Measurements from ENCODE around the gene BTC. TPM values are rescaled to one million over a fixed set of nuclear protein-coding genes. Genes with fewer than 3 reads are reported as not detected.
"Not testable (repeated sequence)": the region's sequence is repeated elsewhere in the genome, so short reads cannot be mapped to it uniquely, and the experiment has no call there.

BTC gene
- total and polyA plus RNA-seq, 8 donors: 1.2 to 64.8 (median 6.7) TPM

- H3K27ac ChIP-seq: peak overlapping the region in 1 of 5 donors; percentile 25
- 61 to 78% (median 67%) methylated on average over 1 of the region's 1 CpG for WGBS, 5 donors
- TF ChIP-seq EP300 (IDR thresholded peaks at IDR 0.05) (no peak), CTCF (IDR thresholded peaks at IDR 0.05) (no peak), POLR2AphosphoS5 (IDR thresholded peaks at IDR 0.05) (no peak), POLR2A (IDR thresholded peaks at IDR 0.05) (no peak)
These were observed 79.7 kb downstream of the BTC start for GRCh38 chr4:74714611-74715130.

GRCh38 chr4:74708135-74708534, 86.2 kb downstream of the BTC start:
- H3K9me3 ChIP-seq: peaks cover 0 to 12% (median 8%) of the 10 kb centered on the region in 4 donors
- 84 to 92% (median 89%) methylated on average over 3 of the region's 3 CpGs for WGBS, 5 donors
- intact Hi-C loops (cut with DNase I; ENCODE audit: low total_unique reads); DNase-seq; H3K4me3 ChIP-seq; H3K36me3 ChIP-seq; H3K27me3 ChIP-seq; H3K4me1 ChIP-seq; H3K27ac ChIP-seq: not testable (repeated sequence)

More at GRCh38 chr4:74714611-74715130, 79.7 kb downstream of the BTC start:
- Histone ChIP-seq H3K9me3 (peaks cover 0 to 12% (median 8%) of the 10 kb centered on the region in 4 donors), H3K4me3 (no peak overlapping the region), H3K4me1 (peaks cover 0 to 16% (median 2%) of the 10 kb centered on the region in 4 donors), H3K27me3 (no peaks in the 10 kb centered on the region), H3K36me3 (no peaks in the 10 kb centered on the region)
- intact Hi-C loops (cut with DNase I; ENCODE audit: low total_unique reads): no loop called here
- DNase-seq: peak in 1 of 2 donors; percentile 14

Other genes starting within 250 kb of the BTC start
- 10 to 100 TPM in 4 of 5 donors, 1 to 10 TPM in 1; 1.8 to 24.6 (median 19.3) TPM for gene PARM1, start 138.6 kb upstream of the BTC start, total RNA-seq
- gene PARM1, start 138.6 kb upstream of the BTC start, polyA plus RNA-seq: 1 to 10 TPM; 2.4 to 5.1 (median 2.4) TPM

Measured in stomach (tissue), 9 donors.